Heart left ventricle (tissue), 16 donors: ENCODE results near the gene MAZ. TPM values are rescaled to one million over a fixed set of nuclear protein-coding genes. Genes with fewer than 3 reads are reported as not detected.
"Not testable (repeated sequence)": the region's sequence is repeated elsewhere in the genome, so short reads cannot be mapped to it uniquely, and the experiment has no call there.

Experiments used
- ATAC-seq, 4 donors: fragments of 200-7000 bp; cut with Tn5 transposase; one replicate each; pipeline ENCODE4 v1.9.1; 2020 to 2022; ENCODE audit warnings: moderate library complexity in 4 of 4, mild to moderate bottlenecking in 3 of 4, moderate number of reproducible peaks in 1 of 4
- DNase-seq, 5 donors: peaks; one replicate each; pipeline ENCODE4 v3.0.0-alpha.2; 2020
- H3K27ac ChIP-seq, 12 donors: fragments of 200-600 bp; sonication (generic) in 4 of 12; one replicate each; pipeline versions ENCODE4 v1.5.0 to v1.8.0; 2016 to 2022; ENCODE audit warnings: mild to moderate bottlenecking in 2 of 12
- H3K27me3 ChIP-seq, 9 donors: fragments of 200-600 bp; sonication (generic) in 2 of 9; one replicate each; pipeline versions ENCODE4 v1.5.1 to v1.8.0; 2016 to 2022; ENCODE audit warnings: mild to moderate bottlenecking in 3 of 9
- H3K36me3 ChIP-seq, 9 donors: fragments of 200-600 bp; sonication (generic) in 2 of 9; one replicate each; pipeline versions ENCODE4 v1.5.0 to v1.8.0; 2018 to 2022; ENCODE audit warnings: mild to moderate bottlenecking in 2 of 9
- H3K4me1 ChIP-seq, 12 donors: fragments of 200-600 bp; sonication (generic) in 4 of 12; one replicate each; pipeline versions ENCODE4 v1.5.0 to v1.8.0; 2016 to 2022; ENCODE audit warnings: mild to moderate bottlenecking in 3 of 12
- H3K4me3 ChIP-seq, 12 donors: fragments of 200-600 bp; sonication (generic) in 4 of 12; one replicate each; pipeline versions ENCODE4 v1.5.0 to v1.8.0; 2017 to 2022; ENCODE audit warnings: mild to moderate bottlenecking in 9 of 12, moderate library complexity in 4 of 12
- H3K9me3 ChIP-seq, 12 donors: fragments of 200-600 bp; sonication (generic) in 4 of 12; one replicate each; pipeline versions ENCODE4 v1.5.0 to v1.8.0; 2016 to 2022; ENCODE audit warnings: mild to moderate bottlenecking in 1 of 12
- CTCF ChIP-seq, 12 donors: fragments of 200-600 bp; sonication (generic) in 4 of 12; IDR thresholded peaks; one replicate each; pipeline versions ENCODE4 v1.5.0 to v1.8.0; 2018 to 2022; ENCODE audit warnings: antibody characterized with exemption in 12 of 12, mild to moderate bottlenecking in 5 of 12
- POLR2A ChIP-seq, 2 donors: fragments of 450-650 bp; IDR thresholded peaks; one replicate each; pipeline ENCODE4 v1.6.1; 2017; ENCODE audit warnings: antibody characterized with exemption in 2 of 2, mild to moderate bottlenecking in 2 of 2, moderate library complexity in 2 of 2
- WGBS, 4 donors: extraction: QIAGEN DNeasy Blood & Tissue Kit in 2 of 4; methylation state at CpG; one replicate each; pipeline versions ENCODE4 v1.1.5 to v1.1.7; 2013 to 2018; 5-methylcytosine and 5-hydroxymethylcytosine counted together
- intact Hi-C, 10 donors: fragments of 100-400 bp; cut with DNase I; formaldehyde crosslinking; loops; one replicate each; pipeline versions ENCODE4 v1.11.1 to v1.14.2; 2022
- long read RNA-seq, 3 donors: library from polyadenylated mRNA; unstranded; transcript quantifications; one replicate each; pipeline ENCODE4 v2.0.0, GENCODE V29; 2020 to 2021
- polyA plus RNA-seq, 2 donors: library from polyadenylated mRNA; stranded (reverse); fragments of 200-250 nt; gene quantifications; one replicate each; pipeline ENCODE4 v1.2.3, GENCODE V29; 2013
- total RNA-seq, 9 donors: library from RNA; depleted of rRNA in 2 of 9; stranded (reverse); fragments of >200 nt in 2 of 9; fragmentation: NEBNext Ultra II Directional in 3 of 9; extraction: Animal tissue kit (Norgen Biotek cat#: 25700) in 3 of 9; gene quantifications; one replicate each; pipeline versions ENCODE4 v1.1.0 to v1.2.4, GENCODE V29; 2016 to 2023
- donor health status: ischemic (EF 13 %, LVEDD 7.1; RV severe dilation, severe dysfunction).
- donor health status: healthy with polysubstance abuse.
- donor health status: DM: no; HTN: yes; CAD: no.
- donor health status: DM: no; HTN: no; CAD: no.
- donor health status: ischemic (EF 25% LVEDD 6.9; RV normal size, moderate dysfunction).
- donor health status: ischemic (EF 25% LVEDD 5.7; RV mildly dilated, moderate dysfunction).
- donor health status: healthy.
- donor health status: DM: yes; HTN: yes; CAD: no.
- donor health status: ischemic (EF 35%, LVEDD 5.7; RV mildly dilated, moderate dysfunction).
- donor health status: nonischemic (EF 11% LVEDD 7.7; RV severe dilation, severe dysfunction).
- donor health status: DM: yes; HTN: yes; CAD: no.
- donor health status: PGD.
- donor health status: ischemic (EF 29% LVEDD 5.4; RV normal size, mild dysfunction).
- donor health status: nonischemic (EF 23%, LVEDD 6.1; RV moderate dilation, normal function).

Gene MAZ
- total RNA-seq (100 to 1,000 TPM in 2 of 9 donors, 10 to 100 TPM in 7; 58.9 to 137 (median 74.0) TPM), polyA plus RNA-seq (100 to 1,000 TPM in 1 of 2 donors, 10 to 100 TPM in 1; 63.2 to 188 TPM)
- long read RNA-seq, donor 1, transcript MAZ-202 (5 exons, 2,532 nt) = major isoform, 34 of 100 reads
- long read RNA-seq, donor 1, transcript MAZ-201 (6 exons, 2,698 nt) = minor isoform, 17 of 100 reads
- long read RNA-seq, donor 1, transcript MAZ-214 (3 exons, 1,464 nt) = minor isoform, 6 of 100 reads
- long read RNA-seq, donor 1, partial matches to known transcripts = 36 of 100 reads
- long read RNA-seq, donor 1, other reads (novel, unspliced or antisense) = 4 of 100 reads
- long read RNA-seq, donor 2, transcript MAZ-214 (3 exons, 1,464 nt) = major isoform, 17 of 64 reads
- long read RNA-seq, donor 2, partial matches to known transcripts = 43 of 64 reads
- long read RNA-seq, donor 2, other reads (novel, unspliced or antisense) = 1 of 64 reads
- long read RNA-seq, donor 3, transcript MAZ-202 (5 exons, 2,532 nt) = major isoform, 75 of 205 reads
- long read RNA-seq, donor 3, transcript MAZ-201 (6 exons, 2,698 nt) = minor isoform, 24 of 205 reads
- long read RNA-seq, donor 3, partial matches to known transcripts = 77 of 205 reads
- long read RNA-seq, donor 3, other reads (novel, unspliced or antisense) = 26 of 205 reads

GRCh38 chr16:29806099-29806579 lies at the start of gene MAZ:
Gene MAZ, plus strand, starts transcription at chr16:29806529. Its CDS starts 173 bp downstream, at chr16:29806702.
- intact Hi-C loops = loop anchor here in 2 of 10 donors (5.0 to 10.0 kb wide), 4 partner anchors 171 to 261 kb away; partner anchors contain the start of genes HIRIP3 (in 2 of the 2), INO80E (in 2 of the 2) and ALDOA (in 1 of the 2)
- 0 to 3% (median 1%) methylated on average over 1 to 45 of the region's 67 CpGs for WGBS, 4 donors

GRCh38 chr16:29756654-29757053 lies 49.7 kb upstream of the MAZ start:
- no peak overlapping the region for H3K27ac ChIP-seq
- intact Hi-C loops = no loop called here
- no peak for DNase-seq
- H3K4me1 ChIP-seq = no peaks in the 10 kb centered on the region
- H3K36me3 ChIP-seq = no peaks in the 10 kb centered on the region
- TF ChIP-seq CTCF (IDR thresholded peaks at IDR 0.05) (no peak), POLR2A (IDR thresholded peaks at IDR 0.05) (no peak)
- H3K4me3 ChIP-seq = no peak overlapping the region
- no peaks in the 10 kb centered on the region for H3K27me3 ChIP-seq
- H3K9me3 ChIP-seq = no peaks in the 10 kb centered on the region
- no peak for ATAC-seq
- WGBS, 4 donors = 77 to 90% (median 81%) methylated on average over 1 of the region's 1 CpG

More at GRCh38 chr16:29806099-29806579, at the start of gene MAZ:
- ATAC-seq = peak in 1 of 4 donors; percentile 4
- H3K27ac ChIP-seq = peak within 1 kb of the TSS; percentile 95 to 100 (median 99)
- peak within 1 kb of the TSS; percentile 65 to 98 (median 83) for H3K4me3 ChIP-seq
- H3K9me3 ChIP-seq = no peaks in the 10 kb centered on the region
- peaks cover 3 to 52% (median 47%) of the 10 kb centered on the region in 12 donors for H3K4me1 ChIP-seq
- H3K27me3 ChIP-seq = no peaks in the 10 kb centered on the region
- no peak for DNase-seq
- TF ChIP-seq CTCF (IDR thresholded peaks at IDR 0.05) (no peak), POLR2A (IDR thresholded peaks at IDR 0.05) (no peak)
- peaks cover 0 to 27% (median 18%) of the 10 kb centered on the region in 9 donors for H3K36me3 ChIP-seq

GRCh38 chr16:29757086-29757485 lies 49.2 kb upstream of the MAZ start:
- H3K27ac ChIP-seq, ATAC-seq, H3K36me3 ChIP-seq, H3K4me3 ChIP-seq, H3K4me1 ChIP-seq, H3K27me3 ChIP-seq, DNase-seq, H3K9me3 ChIP-seq, intact Hi-C loops: not testable (repeated sequence)
- WGBS, 4 donors = 79 to 83% (median 81%) methylated on average over 8 of the region's 8 CpGs

GRCh38 chr16:29757950-29758466 lies 48.3 kb upstream of the MAZ start:
- intact Hi-C loops = no loop called here
- Histone ChIP-seq H3K9me3 (no peaks in the 10 kb centered on the region), H3K4me3 (no peak overlapping the region), H3K27me3 (no peaks in the 10 kb centered on the region), H3K4me1 (no peaks in the 10 kb centered on the region), H3K36me3 (no peaks in the 10 kb centered on the region), H3K27ac (no peak overlapping the region)
- TF ChIP-seq POLR2A (IDR thresholded peaks at IDR 0.05) (no peak), CTCF (IDR thresholded peaks at IDR 0.05) (no peak)
- no peak for DNase-seq
- peak in 1 of 4 donors; percentile 20 for ATAC-seq
- WGBS, 4 donors = 70 to 76% (median 74%) methylated on average over 6 of the region's 6 CpGs
